Raji (cell line): Measurements from ENCODE around the gene SPARCL1.

Experiments
- POLR2A ChIP-seq: IDR thresholded peaks from 2 replicates; pipeline ENCODE4 v1.6.1; 2011; ENCODE audit warnings: low read depth, low read length, control low read depth; ENCODE audit not compliant: insufficient read depth

SPARCL1 gene, protein sequence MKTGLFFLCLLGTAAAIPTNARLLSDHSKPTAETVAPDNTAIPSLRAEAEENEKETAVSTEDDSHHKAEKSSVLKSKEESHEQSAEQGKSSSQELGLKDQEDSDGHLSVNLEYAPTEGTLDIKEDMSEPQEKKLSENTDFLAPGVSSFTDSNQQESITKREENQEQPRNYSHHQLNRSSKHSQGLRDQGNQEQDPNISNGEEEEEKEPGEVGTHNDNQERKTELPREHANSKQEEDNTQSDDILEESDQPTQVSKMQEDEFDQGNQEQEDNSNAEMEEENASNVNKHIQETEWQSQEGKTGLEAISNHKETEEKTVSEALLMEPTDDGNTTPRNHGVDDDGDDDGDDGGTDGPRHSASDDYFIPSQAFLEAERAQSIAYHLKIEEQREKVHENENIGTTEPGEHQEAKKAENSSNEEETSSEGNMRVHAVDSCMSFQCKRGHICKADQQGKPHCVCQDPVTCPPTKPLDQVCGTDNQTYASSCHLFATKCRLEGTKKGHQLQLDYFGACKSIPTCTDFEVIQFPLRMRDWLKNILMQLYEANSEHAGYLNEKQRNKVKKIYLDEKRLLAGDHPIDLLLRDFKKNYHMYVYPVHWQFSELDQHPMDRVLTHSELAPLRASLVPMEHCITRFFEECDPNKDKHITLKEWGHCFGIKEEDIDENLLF

DNA sequence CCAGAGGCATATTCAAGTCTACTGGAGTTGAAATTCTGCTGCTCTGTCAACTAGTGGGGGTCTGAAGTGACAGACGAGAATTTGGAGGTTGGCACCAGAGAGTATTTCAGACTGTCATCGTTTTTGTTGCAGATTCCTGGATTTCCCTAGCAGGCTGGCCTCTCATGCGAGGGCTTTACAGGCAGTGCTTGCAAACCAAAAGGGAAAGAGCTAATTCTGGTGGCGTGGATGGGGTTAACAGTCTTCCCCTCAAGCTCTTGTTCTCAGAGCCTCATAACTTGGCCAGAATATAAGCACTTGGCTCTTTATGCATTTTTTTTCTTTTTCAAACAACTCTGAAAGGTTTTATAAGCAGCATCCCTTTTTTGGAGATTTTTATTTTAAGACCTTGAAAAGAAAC lies at the start of gene SPARCL1:
Gene SPARCL1, minus strand, starts transcription at position 190 of the 400 bp plus-strand sequence. CDS start 29,802 bp downstream, outside the sequence.
- no peak for TF ChIP-seq POLR2A

DNA sequence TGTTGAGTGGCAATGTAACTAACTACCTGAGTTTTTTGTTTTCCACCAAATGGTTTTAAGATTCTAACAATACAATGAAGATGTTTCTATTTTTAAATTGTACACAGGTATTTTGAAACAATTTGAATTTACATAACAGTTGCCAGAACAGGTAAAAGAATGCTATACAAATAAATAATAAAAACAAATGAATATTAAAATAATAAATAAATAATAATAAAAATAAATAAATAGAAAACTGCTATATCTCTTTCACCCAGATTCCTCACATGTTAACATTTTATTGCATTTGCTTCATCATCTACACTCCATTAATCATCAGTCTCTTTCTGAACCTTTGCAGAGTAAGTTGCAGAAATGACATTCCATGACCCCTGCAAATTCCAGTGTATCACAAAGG lies 46.8 kb upstream of the SPARCL1 start:
- TF ChIP-seq POLR2A = no peak

DNA sequence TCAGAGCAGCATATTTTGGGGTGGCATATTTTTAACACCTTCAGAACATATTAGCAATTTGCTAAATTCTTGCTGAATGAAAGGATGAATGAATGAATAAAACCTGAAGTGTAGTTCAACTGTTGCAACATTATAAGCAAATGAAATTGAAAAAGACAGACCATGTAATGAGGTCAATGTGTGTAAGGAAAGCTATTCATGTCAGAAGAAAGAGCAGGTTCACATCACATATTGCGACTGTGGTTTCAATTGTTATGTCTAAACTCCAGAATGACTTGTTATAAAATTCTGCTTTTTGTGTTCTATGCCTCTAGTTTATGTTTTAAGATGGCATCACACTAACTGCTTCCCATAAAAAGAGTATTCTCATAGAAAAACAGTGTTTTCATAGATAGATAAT lies 46.2 kb upstream of the SPARCL1 start:
- TF ChIP-seq POLR2A = no peak

DNA sequence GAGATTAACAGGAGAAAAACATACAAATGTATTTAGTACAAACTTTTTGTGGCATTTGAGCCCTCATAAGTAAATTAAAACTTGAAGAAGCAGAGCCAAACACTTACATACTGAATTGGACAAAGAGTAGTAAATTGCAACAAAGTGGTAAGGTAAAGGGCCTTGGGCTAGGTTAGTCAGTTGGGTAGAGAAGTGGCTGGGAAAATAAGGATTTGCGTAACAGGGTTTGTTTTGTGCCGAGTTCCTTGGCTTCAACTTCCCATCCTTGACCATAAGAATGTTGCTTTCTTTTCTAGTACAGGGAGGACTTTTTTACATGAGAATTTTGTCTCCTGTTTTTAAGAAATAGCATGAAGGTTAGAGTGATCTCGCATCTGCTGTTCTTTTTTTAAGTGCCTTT lies 45.8 kb upstream of the SPARCL1 start:
- no peak for TF ChIP-seq POLR2A

DNA sequence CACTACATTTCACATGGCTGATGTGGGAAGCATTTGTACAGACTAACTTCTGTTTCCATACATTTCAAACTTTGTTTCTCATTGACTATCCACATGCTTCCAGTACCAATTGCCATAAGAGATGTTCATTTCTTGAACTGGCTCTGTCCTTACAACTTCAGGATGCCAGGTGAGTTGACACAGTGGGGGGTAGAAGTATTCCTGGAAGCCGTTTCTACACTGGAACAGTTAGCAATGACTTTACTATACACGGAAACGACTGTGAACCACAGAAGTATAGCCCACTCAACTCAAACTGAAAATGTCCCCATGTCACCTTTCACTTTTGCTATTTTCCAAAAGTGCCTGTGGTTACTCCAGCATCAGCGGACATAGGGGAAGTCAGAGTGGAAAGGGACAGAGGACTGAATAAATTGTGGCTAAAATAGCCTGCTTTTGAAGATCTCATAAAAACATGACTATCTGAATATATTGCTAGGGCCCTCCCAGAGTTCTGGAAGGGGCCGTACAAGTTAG lies 41.2 kb upstream of the SPARCL1 start:
- no peak for TF ChIP-seq POLR2A

DNA sequence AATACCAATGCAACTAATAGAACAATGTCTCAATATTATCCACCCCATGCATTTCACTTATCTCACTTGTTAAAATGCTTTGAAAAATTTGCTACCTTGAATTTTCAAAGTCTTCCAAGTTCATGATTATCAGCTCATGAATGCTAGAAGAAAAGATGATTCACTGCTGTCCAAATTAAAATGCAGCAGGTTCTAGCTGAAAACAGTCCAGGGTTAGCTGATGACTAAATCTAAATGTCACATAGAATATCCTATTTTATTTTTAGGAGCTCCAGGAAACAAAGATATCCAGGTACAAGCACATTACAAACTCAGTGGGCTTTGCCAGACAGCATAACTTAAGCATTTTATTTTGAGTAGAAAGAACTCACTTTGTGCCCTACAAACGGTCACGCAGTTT lies 38.0 kb upstream of the SPARCL1 start:
- TF ChIP-seq POLR2A = no peak

DNA sequence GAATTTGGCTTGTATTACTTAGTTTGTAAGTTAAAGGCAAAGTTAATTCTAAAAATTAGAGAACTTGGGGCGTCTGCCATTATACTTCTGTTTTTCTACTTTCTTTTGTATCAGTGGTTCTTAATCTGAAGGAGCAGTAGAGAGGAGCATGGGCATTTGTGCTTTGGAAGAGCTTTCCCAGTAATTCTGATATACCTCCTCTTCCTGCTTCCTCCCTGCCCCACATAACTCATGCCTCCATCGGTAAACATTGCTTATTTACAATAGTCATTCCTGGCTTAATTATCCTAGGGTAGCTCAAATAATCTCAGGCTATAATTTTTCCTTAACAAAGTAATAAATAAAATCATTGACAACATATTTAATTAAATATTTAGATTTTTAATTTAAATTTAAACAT lies 37.1 kb upstream of the SPARCL1 start:
- no peak for TF ChIP-seq POLR2A

DNA sequence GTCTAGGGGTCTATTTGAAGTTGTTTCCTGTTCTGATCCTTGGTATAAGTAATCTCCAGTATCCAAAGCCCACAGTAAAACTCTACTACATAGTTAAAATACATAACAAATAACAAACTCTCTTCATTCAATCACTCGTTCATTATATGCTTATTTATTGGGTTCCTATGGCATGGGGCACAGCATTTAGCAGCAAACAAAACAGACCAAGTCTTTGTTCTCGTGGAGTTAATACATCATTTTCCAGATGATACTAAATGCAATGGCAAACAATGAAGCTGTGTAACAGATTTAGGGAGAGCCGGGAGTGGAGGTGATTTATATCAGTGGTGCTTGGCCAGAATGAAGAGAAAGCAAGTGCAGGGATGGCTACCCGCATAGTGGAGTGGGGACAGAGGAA lies 36.6 kb upstream of the SPARCL1 start:
- TF ChIP-seq POLR2A = no peak

DNA sequence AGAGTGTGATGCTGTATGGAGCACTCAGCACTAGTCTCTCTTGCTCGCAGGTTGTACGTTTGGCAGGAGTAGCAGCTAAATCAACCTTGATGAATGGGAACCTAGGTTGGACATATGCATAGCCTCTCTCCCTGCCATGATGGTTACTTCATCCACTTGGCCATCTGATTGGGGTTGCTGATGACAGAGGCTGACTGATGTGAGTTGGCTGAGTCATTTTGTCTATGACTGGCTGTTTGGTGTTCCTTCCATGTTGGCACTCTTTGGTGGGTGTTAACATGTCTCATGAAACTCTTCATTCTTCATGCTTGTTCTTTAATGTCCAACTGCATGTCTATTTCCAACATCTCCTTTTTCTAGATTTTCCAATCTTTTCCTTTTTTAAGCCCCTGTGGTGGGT lies 31.6 kb upstream of the SPARCL1 start:
- no peak for TF ChIP-seq POLR2A

DNA sequence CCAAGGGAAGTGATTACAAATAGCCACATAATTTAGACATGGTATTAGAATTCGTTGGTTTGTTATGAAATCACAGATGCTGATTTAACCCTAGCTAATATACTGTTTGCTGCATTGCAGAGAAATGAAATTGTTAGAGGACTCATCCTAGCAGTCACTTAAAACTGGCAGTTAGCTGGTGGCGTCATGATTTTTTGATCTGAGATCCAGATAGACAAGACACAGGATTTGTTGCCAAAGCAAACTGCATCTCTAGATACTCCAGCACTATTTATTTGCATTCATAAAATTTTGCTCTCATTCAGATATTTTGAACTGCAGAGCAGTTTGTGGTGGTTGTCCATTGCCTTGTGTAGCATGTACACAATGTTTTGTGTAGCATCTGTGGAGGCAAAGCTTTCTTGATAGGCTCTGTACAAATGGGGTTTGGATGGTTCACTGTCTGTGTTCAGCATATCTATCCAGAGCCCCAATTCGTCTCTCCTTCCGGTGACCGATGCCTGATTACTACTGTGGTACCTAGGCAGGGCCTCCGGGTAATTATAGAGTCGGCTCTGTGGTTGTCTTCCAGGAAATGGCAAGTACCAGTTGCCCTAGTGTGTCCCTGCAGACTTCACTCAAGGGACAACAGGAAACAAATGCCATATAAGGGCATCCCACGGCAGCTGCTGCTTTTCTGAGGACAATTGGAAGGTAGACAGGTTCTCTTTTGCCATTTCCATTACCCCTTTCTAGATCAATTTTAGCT lies 30.1 kb upstream of the SPARCL1 start:
- TF ChIP-seq POLR2A = no peak

DNA sequence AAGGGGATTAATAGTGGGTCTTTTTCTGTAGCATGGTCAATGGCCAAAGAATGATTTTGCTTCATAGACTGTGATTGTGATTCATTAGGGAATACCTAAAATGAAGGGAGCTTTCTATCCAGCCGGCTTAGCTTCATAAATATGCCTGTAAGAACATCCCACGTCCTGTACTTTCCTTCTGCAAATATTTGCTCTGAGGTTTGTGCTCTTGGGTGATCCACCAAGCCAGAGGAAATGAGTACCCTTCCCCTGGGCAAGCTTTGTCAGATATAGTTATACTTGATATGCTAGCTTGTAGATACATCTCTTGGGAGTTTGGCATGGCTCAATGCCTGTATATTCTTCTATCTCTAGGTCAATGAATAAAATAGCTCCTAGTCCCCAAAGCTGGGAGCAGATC lies 28.2 kb upstream of the SPARCL1 start:
- TF ChIP-seq POLR2A = no peak

DNA sequence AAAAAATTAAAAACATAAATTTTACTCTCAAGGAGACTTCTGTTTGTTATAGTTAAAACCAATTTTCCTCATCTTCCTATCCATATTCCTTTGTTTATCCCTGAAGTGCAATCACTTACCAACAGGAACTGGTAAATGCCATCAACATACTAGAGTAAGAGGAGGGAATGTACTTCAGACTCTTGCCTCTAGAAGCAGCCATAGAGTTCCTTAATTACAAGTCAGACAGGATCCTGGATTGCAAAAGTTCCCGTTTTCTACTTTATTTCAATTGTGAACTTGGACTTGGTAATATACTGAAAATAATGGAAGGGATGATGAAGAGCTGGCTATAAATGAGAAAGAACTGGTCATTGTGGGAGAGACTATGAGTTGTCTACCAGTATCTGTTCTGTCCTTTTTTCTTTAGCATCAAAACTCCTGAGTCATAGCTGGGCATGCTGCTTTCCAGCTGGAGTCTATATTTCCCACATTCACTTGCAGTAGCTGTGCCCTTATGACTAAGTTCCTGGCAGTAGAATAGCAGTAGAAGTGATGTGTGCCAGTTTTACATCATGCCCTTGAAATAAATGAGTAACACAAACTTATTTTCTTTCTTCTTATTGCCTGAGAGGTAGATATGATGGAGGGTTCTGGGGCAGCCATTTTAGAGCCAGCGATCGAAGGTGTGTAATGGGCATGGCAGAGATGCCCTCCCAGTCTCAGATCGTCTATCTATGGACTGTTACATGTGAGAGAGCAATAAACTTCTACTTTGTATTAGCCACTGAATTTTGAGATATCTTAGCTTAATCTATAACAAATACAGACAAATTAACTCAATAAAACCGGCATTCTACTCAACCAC lies 26.8 kb upstream of the SPARCL1 start:
- no peak for TF ChIP-seq POLR2A

DNA sequence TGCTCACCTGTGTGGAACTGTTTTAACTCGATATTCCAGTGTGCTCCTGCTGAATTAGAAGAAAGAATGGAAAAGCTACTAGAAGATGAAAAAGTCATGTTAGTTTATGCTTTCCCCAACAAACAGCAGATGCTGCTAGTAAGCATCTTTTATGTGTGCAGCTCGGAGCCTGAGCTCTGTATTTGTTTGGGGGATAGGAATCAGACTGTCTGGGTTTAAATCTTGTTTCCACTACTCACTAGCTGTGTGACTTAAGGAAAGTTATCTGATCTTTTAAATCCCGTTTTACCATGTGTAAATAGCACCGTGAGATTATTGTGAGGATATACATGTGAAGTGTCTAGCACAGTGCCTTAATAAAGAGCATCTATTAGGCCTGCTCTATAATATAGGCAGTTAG lies 24.0 kb upstream of the SPARCL1 start:
- TF ChIP-seq POLR2A = no peak

DNA sequence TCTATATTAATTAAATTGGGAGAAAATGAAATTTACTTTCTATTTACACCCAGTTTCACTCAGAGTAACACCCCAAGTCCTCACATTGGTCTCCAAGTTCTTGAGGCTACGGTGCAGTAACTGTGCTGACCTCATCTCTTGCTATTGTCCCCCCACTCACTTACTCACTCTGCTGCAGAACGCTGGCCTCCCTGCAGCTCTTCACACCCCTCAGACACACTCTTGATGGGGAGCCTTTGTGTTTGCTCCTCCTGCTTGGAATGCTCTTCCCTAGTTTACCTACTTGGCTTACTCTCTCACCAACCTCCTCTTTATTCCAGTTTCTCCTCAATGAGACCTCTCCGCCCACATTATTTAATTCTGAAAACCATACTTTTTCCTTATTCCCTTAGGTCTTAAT lies 22.2 kb upstream of the SPARCL1 start:
- TF ChIP-seq POLR2A = no peak
